Activated T-helper 1 cell treated with Interleukin-2 at 50 U/mL for 16 hours (primary cell): ENCODE data around the gene CTIF.

Experiments used
- DNase-seq: peaks from one replicate; pipeline ENCODE4 v3.0.0-alpha.2; 2020; ENCODE audit warnings: low read depth

Gene CTIF

GRCh38 chr18:48552130-48552529 lies 13.3 kb downstream of the CTIF start:
- no peak for DNase-seq

- no peak for DNase-seq
Observed at GRCh38 chr18:48553236-48553635, 14.4 kb downstream of the CTIF start.

- DNase-seq, result no peak
Observed at GRCh38 chr18:48554610-48555400, 16.0 kb downstream of the CTIF start.

GRCh38 chr18:48555465-48555995 lies 16.7 kb downstream of the CTIF start:
- no peak for DNase-seq

- no peak for DNase-seq
Observed at GRCh38 chr18:48557640-48558174, 18.9 kb downstream of the CTIF start.

- DNase-seq, result no peak
Observed at GRCh38 chr18:48558248-48558647, 19.4 kb downstream of the CTIF start.

GRCh38 chr18:48560491-48560890 lies 21.7 kb downstream of the CTIF start:
- DNase-seq, result no peak

GRCh38 chr18:48562075-48562474 lies 23.2 kb downstream of the CTIF start:
- no peak for DNase-seq

GRCh38 chr18:48563027-48563426 lies 24.2 kb downstream of the CTIF start:
- no peak for DNase-seq

- DNase-seq, result no peak
Observed at GRCh38 chr18:48564139-48564538, 25.3 kb downstream of the CTIF start.

- DNase-seq, result no peak
Observed at GRCh38 chr18:48565105-48565504, 26.3 kb downstream of the CTIF start.

- no peak for DNase-seq
Observed at GRCh38 chr18:48566589-48566988, 27.8 kb downstream of the CTIF start.

GRCh38 chr18:48567388-48567787 lies 28.6 kb downstream of the CTIF start:
- DNase-seq, result no peak

GRCh38 chr18:48569139-48569914 lies 30.5 kb downstream of the CTIF start:
- no peak for DNase-seq

- no peak for DNase-seq
Observed at GRCh38 chr18:48569915-48570264, 31.1 kb downstream of the CTIF start.

GRCh38 chr18:48570313-48570712 lies 31.5 kb downstream of the CTIF start:
- no peak for DNase-seq

- DNase-seq, result no peak
Observed at GRCh38 chr18:48571639-48572384, 33.0 kb downstream of the CTIF start.

GRCh38 chr18:48572402-48573126 lies 33.7 kb downstream of the CTIF start:
- DNase-seq, result no peak

GRCh38 chr18:48573632-48574283 lies 34.9 kb downstream of the CTIF start:
- DNase-seq, result no peak

GRCh38 chr18:48574667-48575300 lies 36.0 kb downstream of the CTIF start:
- DNase-seq, result no peak

GRCh38 chr18:48575301-48575657 lies 36.4 kb downstream of the CTIF start:
- no peak for DNase-seq
